ENCODE measurements around the gene ZMYND11.
"Not testable (repeated sequence)": the region's sequence is repeated elsewhere in the genome, so short reads cannot be mapped to it uniquely, and the experiment has no call there.

Gene ZMYND11

DNA sequence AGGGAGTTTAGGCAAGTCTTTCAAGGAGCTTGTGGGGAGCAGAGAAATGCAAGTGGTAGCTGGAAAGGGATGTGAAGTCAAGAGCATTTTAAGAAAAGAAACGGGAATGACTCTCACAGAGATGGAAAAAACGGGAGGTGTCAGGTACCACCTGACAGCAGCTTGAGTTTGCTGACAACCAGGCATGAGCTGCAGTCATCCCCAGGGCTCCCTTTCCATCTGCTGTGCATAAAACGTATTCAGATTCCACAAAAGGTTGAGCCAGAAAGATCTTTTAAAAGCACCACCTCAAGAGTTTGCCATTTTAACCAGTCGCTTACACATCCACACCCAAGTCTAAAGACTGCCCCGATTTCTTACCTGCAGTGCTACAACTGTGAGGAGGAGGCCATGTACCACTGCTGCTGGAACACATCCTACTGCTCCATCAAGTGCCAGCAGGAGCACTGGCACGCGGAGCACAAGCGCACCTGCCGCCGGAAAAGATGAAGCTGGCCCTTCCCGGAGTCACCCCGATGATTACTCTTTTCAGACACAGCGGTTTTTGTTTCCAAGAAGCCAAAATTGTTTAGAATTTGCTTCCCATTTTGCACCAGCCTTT lies 116.8 kb downstream of the ZMYND11 start:
- DNase-seq: no peak

DNA sequence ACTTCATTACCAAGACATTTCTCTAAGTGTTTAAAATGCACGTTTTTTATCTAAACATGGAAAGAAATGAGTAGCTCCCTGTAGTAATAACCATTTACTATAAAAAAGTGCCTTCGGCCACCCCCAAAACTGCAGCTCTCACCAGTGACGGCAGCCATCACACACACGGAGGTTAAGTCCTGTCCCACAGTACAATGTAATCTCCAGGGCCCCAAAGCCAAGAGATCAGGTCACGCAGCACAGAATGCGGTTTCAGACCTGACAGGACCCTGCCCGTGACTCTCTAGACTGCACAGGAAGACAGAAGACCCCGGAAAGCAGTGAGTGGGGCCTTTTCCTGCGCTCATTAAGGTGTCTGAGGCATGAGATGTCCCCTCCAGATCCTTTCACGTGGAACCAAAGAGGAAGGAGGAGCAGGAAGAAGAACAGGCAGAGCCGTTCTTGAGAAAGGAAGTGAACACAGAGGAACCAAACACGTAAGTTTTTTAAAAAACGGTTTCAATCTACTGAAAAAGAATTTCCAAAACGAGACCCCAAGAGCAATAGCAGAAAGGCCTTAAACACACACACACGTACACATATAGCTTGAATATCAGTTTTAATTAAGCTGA lies 125.7 kb downstream of the ZMYND11 start:
- no peak for DNase-seq

DNA sequence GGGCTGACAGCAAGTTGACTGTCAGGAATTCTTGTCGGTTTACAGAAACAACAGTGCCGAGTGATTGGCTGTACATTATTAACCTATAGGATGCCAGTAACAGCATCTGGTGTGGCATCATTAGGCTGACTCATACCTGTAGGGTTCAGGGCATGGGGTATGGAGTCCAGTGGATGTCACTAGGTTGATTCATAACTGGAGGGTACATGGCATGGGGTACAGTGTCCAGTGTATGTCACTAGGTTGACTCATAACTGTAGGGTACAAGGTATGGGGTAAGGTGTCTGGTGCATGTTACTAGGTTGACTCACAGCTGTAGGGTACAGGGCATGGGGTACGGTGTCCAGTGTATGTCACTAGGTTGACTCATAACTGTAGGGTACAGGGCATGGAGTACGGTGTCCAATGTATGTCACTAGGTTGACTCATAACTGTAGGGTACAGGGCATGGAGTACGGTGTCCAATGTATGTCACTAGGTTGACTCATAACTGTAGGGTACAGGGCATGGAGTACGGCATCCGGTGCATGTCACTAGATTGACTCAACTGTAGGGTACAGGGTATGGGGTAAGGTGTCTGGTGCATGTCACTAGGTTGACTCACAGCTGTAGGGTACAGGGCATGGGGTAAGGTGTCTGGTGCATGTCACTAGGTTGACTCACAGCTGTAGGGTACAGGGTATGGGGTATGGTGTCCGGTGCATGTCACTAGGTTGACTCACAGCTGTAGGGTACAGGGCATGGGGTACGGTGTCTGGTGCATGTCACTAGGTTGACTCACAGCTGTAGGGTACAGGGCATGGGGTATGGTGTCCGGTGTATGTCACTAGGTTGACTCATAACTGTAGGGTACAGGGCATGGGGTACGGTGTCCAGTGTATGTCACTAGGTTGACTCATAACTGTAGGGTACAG lies 129.2 kb downstream of the ZMYND11 start:
- not testable (repeated sequence) for DNase-seq

DNA sequence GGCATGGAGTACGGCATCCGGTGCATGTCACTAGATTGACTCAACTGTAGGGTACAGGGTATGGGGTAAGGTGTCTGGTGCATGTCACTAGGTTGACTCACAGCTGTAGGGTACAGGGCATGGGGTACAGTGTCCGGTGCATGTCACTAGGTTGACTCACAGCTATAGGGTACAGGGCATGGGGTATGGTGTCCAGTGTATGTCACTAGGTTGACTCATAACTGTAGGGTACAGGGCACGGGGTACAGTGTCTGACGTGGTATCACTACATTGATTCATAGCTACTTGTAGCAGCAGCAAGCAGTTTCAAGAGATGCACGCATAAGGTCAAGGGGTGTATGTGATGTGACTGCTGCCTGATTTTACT lies 129.8 kb downstream of the ZMYND11 start:
- not testable (repeated sequence) for DNase-seq

DNA sequence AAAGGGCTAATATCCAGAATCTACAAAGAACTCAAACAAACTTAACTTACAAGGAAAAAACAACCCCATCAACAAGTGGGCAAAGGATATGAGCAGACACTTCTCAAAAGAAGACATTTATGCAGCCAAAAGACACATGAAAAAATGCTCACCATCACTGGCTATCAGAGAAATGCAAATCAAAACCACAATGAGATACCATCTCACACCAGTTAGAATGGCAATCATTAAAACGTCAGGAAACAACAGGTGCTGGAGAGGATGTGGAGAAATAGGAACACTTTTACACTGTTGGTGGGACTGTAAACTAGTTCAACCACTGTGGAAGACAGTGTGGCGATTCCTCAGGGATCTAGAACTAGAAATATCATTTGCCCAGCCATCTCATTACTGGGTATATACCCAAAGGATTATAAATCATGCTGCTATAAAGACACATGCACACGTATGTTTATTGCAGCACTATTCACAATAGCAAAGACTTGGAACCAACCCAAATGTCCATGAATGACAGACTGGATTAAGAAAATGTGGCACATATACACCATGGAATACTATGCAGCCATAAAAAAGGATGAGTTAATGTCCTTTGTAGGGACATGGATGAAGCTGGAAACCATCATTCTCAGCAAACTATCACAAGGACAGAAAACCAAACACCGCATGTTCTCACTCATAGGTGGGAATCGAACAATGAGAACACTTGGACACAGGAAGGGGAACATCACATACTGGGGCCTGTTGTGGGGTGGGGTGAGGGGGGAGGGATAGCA lies 130.7 kb downstream of the ZMYND11 start:
- DNase-seq: not testable (repeated sequence)

DNA sequence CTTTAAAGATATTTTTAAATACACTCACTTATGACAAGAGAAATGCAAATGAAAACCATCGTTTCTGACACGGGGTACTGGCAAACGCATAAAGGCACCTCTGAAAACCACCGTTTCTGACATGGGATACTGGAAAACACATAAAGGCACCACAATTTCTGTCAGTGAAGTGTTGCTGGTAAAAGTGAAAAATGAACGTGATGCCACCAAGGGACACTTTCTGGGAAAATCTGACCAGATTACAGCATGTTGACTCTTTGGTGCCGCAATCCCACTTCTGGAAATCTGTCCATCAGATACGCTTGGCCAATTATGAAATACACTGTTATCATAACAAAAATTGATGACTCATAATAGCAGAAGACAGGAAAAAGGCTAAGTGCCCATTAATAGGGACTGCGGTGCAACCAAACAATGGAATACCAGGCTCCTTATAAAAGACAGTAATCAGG lies 131.7 kb downstream of the ZMYND11 start:
- no peak for DNase-seq

DNA sequence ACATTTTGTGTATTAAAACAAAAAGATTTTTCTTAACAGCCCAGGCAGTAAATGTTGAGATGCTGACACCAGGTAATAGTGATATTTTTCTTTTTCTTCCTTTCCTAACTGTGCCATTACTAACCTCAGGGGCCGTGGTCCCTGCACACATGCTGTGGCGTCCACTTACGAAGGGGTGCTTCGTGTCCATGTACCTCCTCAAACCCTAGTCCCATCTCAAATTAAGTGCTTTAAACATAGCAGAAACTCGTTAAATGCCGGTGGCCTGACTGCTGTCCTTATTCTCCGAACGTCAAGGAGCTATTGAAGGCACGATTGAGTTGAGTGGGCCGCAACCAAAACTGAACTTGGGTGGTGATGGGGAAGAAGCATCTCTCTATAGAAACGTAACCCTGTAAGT lies 132.4 kb downstream of the ZMYND11 start:
- DNase-seq: no peak

DNA sequence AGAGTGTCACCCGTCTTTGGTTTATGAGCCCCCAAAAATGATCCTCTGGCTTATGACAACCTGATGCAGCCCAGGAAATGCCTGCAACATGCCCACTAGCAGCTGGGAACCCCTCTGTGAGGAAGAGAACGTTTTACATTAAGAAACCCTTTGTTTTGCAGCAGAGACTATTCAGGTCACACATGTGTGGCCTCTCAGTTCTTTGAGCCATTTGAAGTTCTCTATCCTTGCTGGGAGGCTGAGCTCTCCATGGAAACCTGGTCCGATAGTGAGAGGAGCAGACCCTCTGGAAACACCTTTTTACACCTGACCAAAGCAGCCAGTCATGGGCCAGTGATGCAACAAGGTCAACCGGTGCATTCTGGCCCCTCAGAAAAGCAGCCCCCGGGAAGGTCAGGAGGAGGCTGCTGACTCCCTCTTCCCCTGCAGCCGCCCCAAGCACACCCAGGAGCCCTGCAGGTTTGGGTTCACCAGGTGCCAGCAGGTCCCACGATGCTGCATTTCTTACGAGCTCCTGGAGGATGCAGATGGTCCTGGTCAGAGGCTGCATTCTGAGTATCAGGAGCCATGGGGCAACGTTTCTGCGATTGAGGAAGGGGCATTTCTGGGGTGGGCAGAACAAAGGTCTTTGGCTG lies 134.3 kb downstream of the ZMYND11 start:
- no peak for DNase-seq

DNA sequence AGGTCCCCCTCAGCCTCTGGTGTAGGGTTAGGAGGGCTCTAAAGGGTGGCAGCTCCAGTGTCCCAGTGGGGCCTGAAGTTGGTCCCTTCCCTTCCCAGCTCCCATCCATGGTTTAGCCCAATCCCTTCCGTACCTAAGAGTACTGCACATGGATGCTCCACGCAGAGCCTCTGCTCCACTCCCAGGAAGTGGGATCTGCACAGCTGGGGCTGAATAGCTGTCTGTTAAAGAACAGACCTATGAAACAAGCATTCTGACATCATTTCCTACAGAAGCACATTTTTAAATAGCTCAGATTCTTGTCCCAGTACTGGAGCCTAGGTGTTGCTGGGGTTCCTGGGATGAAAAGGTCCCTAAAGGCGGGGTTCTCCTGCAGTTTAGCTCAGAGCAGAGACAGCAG lies 135.9 kb downstream of the ZMYND11 start:
- no peak for DNase-seq

DNA sequence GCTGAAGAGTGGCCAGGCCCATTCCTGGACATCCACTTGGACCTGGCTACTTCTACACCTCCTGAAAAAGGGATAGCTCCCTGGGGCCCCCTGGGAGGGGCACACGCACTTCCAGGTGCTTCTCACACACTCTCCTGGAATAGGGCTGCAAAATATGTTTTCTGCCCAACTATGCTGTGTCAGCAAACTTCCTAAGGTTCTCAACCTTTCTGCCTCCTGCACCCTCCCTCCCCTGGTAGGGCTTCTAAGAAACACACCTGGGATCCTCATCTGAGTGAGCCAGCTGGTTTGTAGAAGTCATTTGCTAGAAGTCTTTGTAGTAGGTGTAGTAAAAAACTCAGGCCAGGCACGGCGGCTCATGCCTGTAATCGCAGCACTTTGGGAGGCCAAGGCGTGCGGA lies 136.5 kb downstream of the ZMYND11 start:
- no peak for DNase-seq

DNA sequence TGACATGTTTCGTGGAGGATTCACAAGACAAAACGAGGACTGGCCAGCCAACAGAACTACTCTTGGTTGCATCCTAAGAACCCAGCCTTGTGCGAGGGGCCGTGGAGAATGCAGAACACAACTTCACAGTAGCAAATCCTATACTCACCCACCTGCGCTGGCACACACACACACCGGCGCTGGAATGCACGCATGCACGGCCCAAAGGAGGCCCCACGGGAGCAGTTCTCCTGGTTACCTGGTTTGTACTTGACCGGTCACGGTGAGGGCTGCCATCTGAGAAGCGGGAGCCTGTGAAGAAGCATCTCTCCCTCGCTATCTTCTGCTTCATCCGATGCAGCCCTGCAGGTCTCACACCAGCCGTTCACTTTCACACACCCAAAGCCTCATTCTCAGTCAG lies 137.8 kb downstream of the ZMYND11 start:
- no peak for DNase-seq

DNA sequence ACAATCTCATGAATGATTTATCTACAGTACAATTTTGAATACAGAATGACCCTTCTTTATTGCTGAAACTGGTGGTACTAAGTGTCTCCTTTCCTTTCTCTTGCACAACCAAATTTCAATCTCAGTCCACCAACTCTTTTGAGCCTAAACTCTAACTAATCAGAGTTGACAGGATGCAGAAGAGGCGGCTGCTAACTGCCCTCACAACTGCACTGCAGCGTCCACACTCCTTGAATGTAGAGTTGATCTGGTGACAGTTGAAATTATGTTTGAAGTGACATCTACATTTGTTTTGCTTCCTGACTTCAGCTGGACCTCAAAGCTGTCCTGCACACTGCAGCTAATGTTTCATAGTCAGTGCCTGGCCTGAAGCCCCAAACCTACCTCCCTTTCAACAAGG lies 139.6 kb downstream of the ZMYND11 start:
- DNase-seq: no peak

DNA sequence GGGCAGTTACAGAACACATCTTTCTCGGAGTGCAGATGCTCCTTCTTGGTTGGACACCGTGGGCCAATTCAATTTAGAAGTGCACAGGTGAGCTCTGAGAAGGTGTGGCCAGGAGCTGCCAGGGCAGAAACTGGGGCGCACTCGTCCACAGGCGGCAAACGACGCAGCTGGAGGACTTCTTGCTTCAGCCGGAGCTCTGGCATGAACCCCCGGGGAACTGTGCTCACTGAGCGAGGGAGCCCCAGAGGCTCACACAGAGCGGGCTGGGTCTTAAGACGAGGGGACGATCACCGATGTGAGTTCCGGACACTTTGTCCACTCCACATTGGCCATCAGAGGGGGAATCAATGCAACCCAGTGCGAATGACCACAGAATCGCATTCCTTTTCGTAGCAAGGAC lies 140.4 kb downstream of the ZMYND11 start:
- DNase-seq: no peak

DNA sequence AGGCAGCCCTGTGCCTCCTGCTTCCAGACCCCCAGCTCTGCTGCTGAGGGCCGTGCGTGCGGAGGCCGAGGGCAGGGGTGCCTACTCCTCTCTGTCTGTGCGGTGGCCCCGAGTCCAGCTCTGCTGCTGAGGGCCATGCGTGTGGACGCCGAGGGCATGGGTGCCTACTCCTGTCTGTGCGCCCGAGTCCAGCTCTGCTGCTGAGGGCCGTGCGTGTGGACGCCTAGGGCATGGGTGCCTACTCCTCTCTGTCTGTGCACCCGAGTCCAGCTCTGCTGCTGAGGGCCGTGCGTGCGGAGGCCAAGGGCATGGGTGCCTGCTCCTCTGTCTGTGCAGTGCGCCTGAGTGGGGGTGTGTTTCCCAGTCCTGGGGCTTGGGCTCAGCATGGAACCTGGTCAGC lies 142.7 kb downstream of the ZMYND11 start:
- no peak for DNase-seq

DNA sequence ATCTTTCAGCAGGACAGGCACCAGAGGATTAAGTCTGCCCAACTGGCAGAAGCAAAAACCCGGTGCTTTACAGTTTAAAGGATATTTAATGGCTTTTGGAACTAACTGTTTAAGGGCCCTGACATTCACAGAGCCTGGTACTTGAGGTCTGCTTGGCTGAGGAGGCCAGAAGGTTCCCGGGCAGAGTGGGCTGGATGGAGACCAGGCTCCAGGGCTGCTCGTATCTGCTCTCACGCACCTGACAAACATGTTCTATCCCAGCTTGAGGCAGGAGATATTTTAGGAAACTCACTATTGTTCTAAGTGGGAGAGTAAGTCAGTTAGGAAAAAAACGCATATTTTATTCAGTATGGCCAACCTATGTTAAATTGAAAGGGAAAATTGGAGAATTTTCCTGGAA lies 143.5 kb downstream of the ZMYND11 start:
- DNase-seq: no peak

DNA sequence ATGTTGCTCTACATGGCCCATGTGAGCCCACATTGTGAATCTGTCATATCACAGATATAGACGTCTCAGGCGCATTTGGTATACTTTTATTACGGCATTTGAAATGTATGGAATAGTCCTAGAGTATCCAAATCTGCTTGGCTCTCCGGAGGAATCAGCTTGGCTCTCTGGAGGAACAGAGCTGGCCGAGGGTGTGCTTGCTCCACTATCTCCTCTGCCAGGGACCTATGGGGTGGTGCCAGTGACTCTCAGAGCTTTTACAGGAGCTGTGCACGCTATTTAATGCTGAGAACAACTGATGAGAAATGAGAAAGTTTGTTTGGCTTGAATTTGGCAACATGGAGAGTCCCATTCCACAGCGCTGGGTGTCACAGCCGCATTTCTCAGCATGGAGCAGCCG lies 144.0 kb downstream of the ZMYND11 start:
- no peak for DNase-seq

DNA sequence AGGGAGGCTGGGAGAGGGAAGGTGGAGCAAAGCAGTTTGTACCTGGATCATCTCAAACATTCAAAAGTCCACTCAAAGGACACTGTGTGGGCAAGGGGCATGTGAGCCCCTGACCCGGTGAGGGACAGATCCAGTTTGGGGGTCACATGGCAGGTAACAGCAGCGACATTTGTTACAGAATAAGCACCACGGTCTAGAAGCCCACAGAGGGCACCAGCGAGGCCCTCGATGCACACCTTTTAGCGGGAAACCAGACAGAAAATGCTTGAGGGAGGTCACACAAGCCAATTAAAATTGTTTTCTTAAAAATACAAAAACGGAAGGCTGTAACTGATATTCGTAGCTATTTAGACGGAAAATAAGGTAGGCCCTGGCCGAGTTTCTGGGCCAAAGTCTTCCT lies 144.4 kb downstream of the ZMYND11 start:
- no peak for DNase-seq

DNA sequence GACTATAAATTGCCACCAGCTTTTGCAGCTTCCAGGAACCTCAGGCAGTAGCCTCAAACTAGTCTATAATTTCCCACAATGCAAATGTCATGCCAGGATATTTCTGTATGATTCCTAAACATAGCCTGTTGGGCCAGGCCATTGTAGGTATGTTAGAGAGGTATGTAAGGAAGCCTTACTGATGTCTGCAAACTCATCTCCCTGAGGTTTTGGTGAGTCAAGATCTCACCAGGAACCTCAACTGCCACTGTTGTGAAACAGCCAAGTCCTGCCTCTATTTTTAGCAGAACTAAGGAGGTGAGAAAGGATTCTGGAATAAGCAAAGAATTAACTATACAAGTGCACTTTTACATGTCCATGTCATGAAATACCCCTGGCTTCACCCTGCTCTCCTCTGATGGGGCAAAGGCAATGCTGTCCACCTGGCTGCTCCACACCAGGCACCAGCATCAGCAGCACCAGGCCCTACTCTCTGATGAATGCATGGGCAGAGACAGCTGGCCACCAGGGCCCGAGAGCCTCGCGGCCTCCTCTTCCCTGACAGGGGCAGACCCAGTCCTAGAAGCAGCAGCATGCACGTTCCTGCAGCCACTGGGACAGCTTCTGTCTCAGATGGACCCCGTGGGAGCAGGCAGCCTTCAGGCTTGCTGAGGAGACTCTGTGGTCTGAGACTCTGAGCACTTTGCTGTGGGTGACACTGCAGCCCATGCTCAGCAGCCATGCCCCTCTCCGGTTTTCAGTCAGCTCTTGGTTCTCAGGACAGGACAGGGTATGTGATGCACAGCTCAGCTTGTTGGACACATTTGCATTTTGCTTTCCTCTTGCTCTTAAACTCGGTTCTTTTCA lies 147.3 kb downstream of the ZMYND11 start:
- no peak for DNase-seq

DNA sequence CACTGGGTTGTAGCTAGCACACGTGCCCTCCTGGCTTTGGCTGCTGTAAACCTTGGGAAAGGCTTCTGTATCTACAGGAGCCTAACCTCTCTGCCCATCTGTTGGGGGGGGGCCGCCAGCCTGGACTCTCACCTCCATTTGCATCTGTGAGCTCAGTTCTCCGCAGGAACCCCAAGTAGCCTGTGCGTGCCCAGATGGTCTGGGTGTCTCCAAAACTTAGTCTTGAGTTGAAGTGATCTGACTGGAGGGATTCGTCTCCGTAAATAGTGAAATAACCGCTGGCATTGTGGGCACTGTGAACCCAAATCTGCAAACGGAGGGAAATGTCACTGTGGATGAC lies 147.9 kb downstream of the ZMYND11 start:
- no peak for DNase-seq

DNA sequence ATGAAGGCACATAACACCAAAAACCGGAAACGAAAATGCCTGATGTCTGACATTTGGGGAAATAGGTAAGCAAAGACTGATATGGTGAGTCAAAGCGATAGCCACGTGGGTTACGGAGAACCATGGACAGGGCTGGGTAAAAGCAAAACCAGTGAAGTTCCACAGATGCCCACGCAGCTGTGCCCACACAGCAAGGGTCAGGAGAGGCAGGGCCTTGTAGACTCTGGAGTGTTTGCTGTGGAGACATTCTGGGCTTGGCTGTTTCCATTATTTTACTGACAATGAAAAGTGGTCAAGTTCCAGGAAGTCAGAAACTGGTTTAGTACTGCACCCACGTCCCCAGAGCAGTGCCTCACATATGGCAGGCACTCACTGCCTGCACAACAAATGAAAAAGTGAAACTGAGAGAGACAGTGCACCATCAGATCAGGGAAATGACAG lies 148.7 kb downstream of the ZMYND11 start:
- DNase-seq: no peak

DNA sequence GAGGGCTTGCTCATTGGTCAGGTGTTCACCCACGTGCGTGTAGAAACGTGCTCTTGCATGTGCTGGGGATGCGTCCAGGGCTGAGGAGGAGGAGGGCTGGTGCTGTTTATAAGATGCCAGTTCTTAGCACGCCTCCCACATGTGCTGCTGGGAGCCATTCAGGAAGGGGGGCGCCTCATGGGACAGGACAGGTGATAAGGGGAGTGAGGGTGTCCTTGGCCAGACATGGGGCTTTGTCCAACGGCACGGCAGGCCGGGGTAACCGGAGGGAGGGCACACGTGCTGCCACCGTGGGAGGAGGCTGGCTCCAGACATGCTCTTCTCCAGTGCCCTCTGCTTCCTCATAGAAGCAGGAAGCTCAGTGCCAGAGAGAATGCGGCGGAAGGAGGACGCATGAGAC lies 150.0 kb downstream of the ZMYND11 start:
- DNase-seq: no peak
